HepG2 (cell line): Measurements from ENCODE around the gene LURAP1L. TPM values are rescaled to one million over a fixed set of nuclear protein-coding genes. Genes with fewer than 3 reads are reported as not detected.
A peak's percentile ranks its signal among the peaks of the same experiment; 100 is the strongest.

ENCODE experiments used
- CENPBD1 ChIP-seq: sonication (generic); formaldehyde crosslinking; IDR thresholded peaks from 2 replicates; pipeline ENCODE4 v1.8.0; 2022; ENCODE audit warnings: missing genetic modification reagents, low read depth, mild to moderate bottlenecking, borderline replicate concordance
- CREB1 ChIP-seq, 2 experiments: fragments of 450-650 bp in 1 of 2; IDR thresholded peaks; 2 replicates each; pipeline ENCODE4 v1.6.1; 2016 to 2017; ENCODE audit warnings: control low read depth in 1 of 2, mild to moderate bottlenecking in 1 of 2, missing compliant biosample characterization in 1 of 2, missing genetic modification characterization in 1 of 2
- FOXA3 ChIP-seq: IDR thresholded peaks from 2 replicates; pipeline ENCODE4 v1.6.1; 2016; ENCODE audit warnings: missing genetic modification reagents, missing compliant biosample characterization
- GABPA ChIP-seq, 2 experiments: IDR thresholded peaks; 2 replicates each; pipeline ENCODE4 v1.6.1; 2011 to 2016; ENCODE audit warnings: low read depth in 2 of 2, low read length in 1 of 2, missing biosample characterization in 1 of 2, missing genetic modification characterization in 1 of 2
- GATAD1 ChIP-seq: IDR thresholded peaks from 2 replicates; pipeline ENCODE4 v1.6.1; 2016; ENCODE audit warnings: missing genetic modification reagents, missing compliant biosample characterization
- GATAD2A ChIP-seq: IDR thresholded peaks from 2 replicates; pipeline ENCODE4 v1.6.1; 2016
- GFI1 ChIP-seq: sonication (generic); formaldehyde crosslinking; IDR thresholded peaks from 2 replicates; pipeline ENCODE4 v1.5.0; 2020; ENCODE audit warnings: missing genetic modification reagents, mild to moderate bottlenecking, borderline replicate concordance
- JUND ChIP-seq: sonication (generic); formaldehyde crosslinking; IDR thresholded peaks from 2 replicates; pipeline ENCODE4 v1.8.0; 2022; ENCODE audit warnings: mild to moderate bottlenecking, missing genetic modification reagents
- KAT7 ChIP-seq: IDR thresholded peaks from 2 replicates; pipeline ENCODE4 v1.6.1; 2018; ENCODE audit warnings: borderline replicate concordance, missing compliant biosample characterization
- KDM5B ChIP-seq: sonication (generic); formaldehyde crosslinking; IDR thresholded peaks from 2 replicates; pipeline ENCODE4 v1.4.0; 2020; ENCODE audit warnings: missing genetic modification reagents, mild to moderate bottlenecking, borderline replicate concordance
- NR2C2 ChIP-seq: sonication (generic); formaldehyde crosslinking; IDR thresholded peaks from 2 replicates; pipeline ENCODE4 v1.4.0; 2020; ENCODE audit warnings: missing genetic modification reagents, mild to moderate bottlenecking, moderate library complexity, borderline replicate concordance
- POLR2A ChIP-seq, 2 experiments: IDR thresholded peaks; 2 replicates each; pipeline ENCODE4 v1.6.1; 2011; ENCODE audit warnings: low read depth in 2 of 2, low read length in 2 of 2, mild to moderate bottlenecking in 1 of 2, moderate library complexity in 1 of 2; ENCODE audit not compliant: insufficient read depth in 1 of 2
- TARDBP ChIP-seq: sonication (generic); formaldehyde crosslinking; IDR thresholded peaks from 2 replicates; pipeline ENCODE4 v1.8.0; 2022; ENCODE audit warnings: mild to moderate bottlenecking, missing genetic modification reagents
- TFDP2 ChIP-seq: sonication (generic); formaldehyde crosslinking; IDR thresholded peaks from 2 replicates; pipeline ENCODE4 v1.4.0; 2020; ENCODE audit warnings: missing genetic modification reagents
- THYN1 ChIP-seq: sonication (generic); formaldehyde crosslinking; IDR thresholded peaks from 2 replicates; pipeline ENCODE4 v1.8.1; 2023; ENCODE audit warnings: low read depth, mild to moderate bottlenecking, moderate library complexity, missing genetic modification reagents, borderline replicate concordance
- TP53 ChIP-seq: sonication (generic); formaldehyde crosslinking; conservative IDR thresholded peaks from 2 replicates; pipeline ENCODE4 v1.4.0; 2020; ENCODE audit warnings: missing genetic modification reagents
- ZBTB25 ChIP-seq: IDR thresholded peaks from 2 replicates; pipeline ENCODE4 v1.6.1; 2018; ENCODE audit warnings: missing genetic modification reagents
- ZFAT ChIP-seq: sonication (generic); formaldehyde crosslinking; conservative IDR thresholded peaks from 2 replicates; pipeline ENCODE4 v1.8.1; 2023; ENCODE audit warnings: missing genetic modification reagents, inconsistent platforms
- ZKSCAN5 ChIP-seq: sonication (generic); formaldehyde crosslinking; IDR thresholded peaks from 2 replicates; pipeline ENCODE4 v1.5.1; 2020; ENCODE audit warnings: mild to moderate bottlenecking, missing genetic modification reagents
- ZNF180 ChIP-seq: sonication (generic); formaldehyde crosslinking; IDR thresholded peaks from 2 replicates; pipeline ENCODE4 v1.4.0; 2020; ENCODE audit warnings: low read depth, missing genetic modification reagents, borderline replicate concordance
- ZNF609 ChIP-seq: sonication (generic); formaldehyde crosslinking; IDR thresholded peaks from 2 replicates; pipeline ENCODE4 v1.4.0; 2020; ENCODE audit warnings: mild to moderate bottlenecking, missing genetic modification reagents, borderline replicate concordance
- polyA plus RNA-seq, 8 experiments: library from polyadenylated mRNA; depleted of rRNA in 3 of 8; stranded (reverse) in 7 of 8; unstranded in 1 of 8; fragments of >200 nt; fragmentation: Illumina TruSeq in 4 of 8; extraction: Trizol in 4 of 8; gene quantifications; 2 replicates each; pipeline versions ENCODE4 v1.2.1 to v1.2.3, GENCODE V29; 2011 to 2016; ENCODE audit warnings: low read depth in 4 of 8, missing spikeins in 1 of 8, mixed read lengths in 1 of 8; ENCODE audit not compliant: insufficient read depth in 1 of 8
- total RNA-seq, 5 experiments: library from RNA; depleted of rRNA; stranded (reverse); fragments of >200 nt; fragmentation: Illumina TruSeq; extraction: Trizol; gene quantifications; 2 replicates each; pipeline ENCODE4 v1.2.3, GENCODE V29; 2016; ENCODE audit warnings: low read depth in 1 of 5

LURAP1L gene
- total and polyA plus RNA-seq, 2 of the 13 experiments (the other 11 are each of a cell fraction or from before 2014, with no cell fraction given) = 6.7 to 16.6 TPM

GRCh38 chr9:12813960-12814876 lies 39.4 kb downstream of the LURAP1L start (continued):
- TF ChIP-seq ZFAT (no peak), ZNF180 (CRISPR knock-in tag) (no peak), JUND (peak; percentile 90), GATAD1 (0 out of 2 replicates have a peak, but pooled peaks have one; percentile 34), ZKSCAN5 (no peak), CENPBD1 (CRISPR knock-in tag) (no peak), TP53 (CRISPR knock-in tag) (no peak), TARDBP (0 out of 2 replicates have a peak, but pooled peaks have one; percentile 39), GABPA (IDR thresholded peaks at IDR 0.05; ENCODE audit: low read depth, low read length) (no peak), GABPA (CRISPR knock-in tag; IDR thresholded peaks at IDR 0.05; ENCODE audit: low read depth) (peak; percentile 20; the same call in 1 of the 2 replicates), ZNF609 (CRISPR knock-in tag) (peak; percentile 46; the same call in 1 of the 2 replicates), FOXA3 (CRISPR knock-in tag) (peak; percentile 84), POLR2A (IDR thresholded peaks at IDR 0.05; ENCODE audit: insufficient read depth in 1 of 2, low read depth in 2 of 2, low read length in 2 of 2) (peak; percentile 38 to 44; a peak in 2 of 4 replicates), GATAD2A (peak; percentile 83), GFI1 (peak; percentile 42; the same call in 1 of the 2 replicates), THYN1 (CRISPR knock-in tag) (0 out of 2 replicates have a peak, but pooled peaks have one; percentile 45), KAT7 (CRISPR knock-in tag) (no peak), ZBTB25 (peak; percentile 53; the same call in 1 of the 2 replicates), KDM5B (no peak), TFDP2 (CRISPR knock-in tag) (no peak), NR2C2 (peak; percentile 32; the same call in 1 of the 2 replicates), CREB1 (IDR thresholded peaks at IDR 0.05) (no peak; the same call in 1 of the 2 replicates), CREB1 (CRISPR knock-in tag; IDR thresholded peaks at IDR 0.05) (peak; percentile 12; the same call in 1 of the 2 replicates)
